Caki2 (cell line): ENCODE results near the gene MARCHF4. TPM values are rescaled to one million over a fixed set of nuclear protein-coding genes. Genes with fewer than 3 reads are reported as not detected.
"Not testable (repeated sequence)": the region's sequence is repeated elsewhere in the genome, so short reads cannot be mapped to it uniquely, and the experiment has no call there.

Source experiments
- DNase-seq: peaks from one replicate; pipeline ENCODE4 v3.0.0-alpha.2; 2015; ENCODE audit warnings: low read depth
- in situ Hi-C: cut with HindIII; loops from 2 replicates; pipeline ENCODE4 v1.10.0; 2016; ENCODE audit warnings: low sequenced_read_pairs, low pct_unique_long_range_greater_than_20kb, mixed read lengths
- total RNA-seq: library from RNA; depleted of rRNA; stranded (reverse); fragments of >200 nt; shearing (Covaris generic); gene quantifications from 2 replicates; pipeline ENCODE4 v1.2.3, GENCODE V29; 2014; ENCODE audit warnings: low replicate concordance

The MARCHF4 gene
- total RNA-seq, 1 experiment from 2014 or later, result not detected

DNA sequence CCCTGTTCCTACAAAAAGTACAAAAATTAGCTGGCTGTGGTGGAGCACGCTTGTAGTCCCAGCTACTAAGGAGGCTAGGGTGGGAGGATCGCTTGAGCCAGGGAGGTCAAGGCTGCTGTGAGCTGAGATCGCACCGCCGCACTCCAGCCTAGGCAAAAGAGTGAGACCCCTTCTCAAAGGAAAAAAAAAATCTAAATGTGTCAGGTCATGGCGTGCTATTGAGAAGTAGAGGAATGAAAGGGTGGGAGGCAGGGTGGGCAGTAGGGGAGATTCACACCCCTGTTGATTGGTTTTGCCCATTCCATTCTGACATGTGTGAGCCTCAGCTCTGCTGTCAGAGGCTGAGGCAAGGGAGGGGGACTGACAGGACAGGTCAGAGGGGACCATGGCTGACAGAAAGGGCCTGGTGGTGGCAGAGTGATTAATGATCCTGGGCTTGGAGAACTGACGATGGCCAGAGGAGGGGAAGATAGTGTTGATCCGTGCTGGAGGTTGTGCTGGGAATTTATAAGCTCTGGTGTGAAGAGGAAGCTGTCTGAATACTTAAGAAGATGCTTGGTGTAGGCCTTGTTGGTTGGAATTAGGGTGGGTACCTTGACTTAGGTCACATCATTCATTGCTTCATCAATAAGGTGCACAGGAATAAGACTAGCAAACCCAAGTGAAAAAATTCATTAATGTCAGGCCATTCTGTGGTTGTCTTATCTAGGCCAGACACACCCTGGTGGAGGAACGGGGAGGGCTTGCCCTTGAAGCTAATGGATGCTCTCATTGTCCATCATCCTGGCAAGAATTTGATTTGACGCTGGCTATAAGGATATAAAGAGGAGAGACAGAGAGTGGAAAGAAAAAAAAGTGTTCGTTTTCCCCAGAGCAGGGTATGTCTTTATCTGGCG lies 20.9 kb upstream of the MARCHF4 start:
- in situ Hi-C loops, result no loop called here
- no peak for DNase-seq

- DNase-seq, result no peak
- in situ Hi-C loops, result no loop called here
Measured at GRCh38 chr2:216392018-216392562, 19.8 kb upstream of the MARCHF4 start.

GRCh38 chr2:216391401-216391800 lies 19.1 kb upstream of the MARCHF4 start:
- in situ Hi-C loops, result no loop called here
- no peak for DNase-seq

DNA sequence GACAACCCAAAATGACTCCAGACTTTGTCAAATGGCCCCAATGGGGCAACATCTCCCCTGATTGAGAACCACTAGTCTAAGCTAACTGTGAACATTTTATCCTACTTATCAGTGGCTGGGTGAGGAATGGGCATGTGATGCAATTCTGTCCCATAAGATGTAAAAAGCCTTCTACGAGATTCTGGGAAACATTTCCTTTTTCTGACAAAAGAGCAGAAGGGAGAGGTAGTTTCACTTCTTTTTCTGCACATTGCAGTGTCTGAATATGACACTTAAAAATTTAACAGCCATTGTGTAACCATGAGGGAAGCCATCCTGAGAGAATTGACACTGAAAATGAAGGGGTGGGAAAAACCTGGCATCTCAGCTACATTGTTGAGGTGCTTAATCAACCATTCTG lies 17.3 kb upstream of the MARCHF4 start:
- in situ Hi-C loops, result no loop called here
- no peak for DNase-seq

GRCh38 chr2:216388046-216388884 lies 16.0 kb upstream of the MARCHF4 start:
- no peak for DNase-seq
- in situ Hi-C loops, result no loop called here

GRCh38 chr2:216387262-216387661 lies 15.0 kb upstream of the MARCHF4 start:
- in situ Hi-C loops, result no loop called here
- DNase-seq, result no peak

GRCh38 chr2:216385478-216385877 lies 13.2 kb upstream of the MARCHF4 start:
- in situ Hi-C loops, result no loop called here
- no peak for DNase-seq

GRCh38 chr2:216384409-216384808 lies 12.1 kb upstream of the MARCHF4 start:
- DNase-seq, in situ Hi-C loops: not testable (repeated sequence)

DNA sequence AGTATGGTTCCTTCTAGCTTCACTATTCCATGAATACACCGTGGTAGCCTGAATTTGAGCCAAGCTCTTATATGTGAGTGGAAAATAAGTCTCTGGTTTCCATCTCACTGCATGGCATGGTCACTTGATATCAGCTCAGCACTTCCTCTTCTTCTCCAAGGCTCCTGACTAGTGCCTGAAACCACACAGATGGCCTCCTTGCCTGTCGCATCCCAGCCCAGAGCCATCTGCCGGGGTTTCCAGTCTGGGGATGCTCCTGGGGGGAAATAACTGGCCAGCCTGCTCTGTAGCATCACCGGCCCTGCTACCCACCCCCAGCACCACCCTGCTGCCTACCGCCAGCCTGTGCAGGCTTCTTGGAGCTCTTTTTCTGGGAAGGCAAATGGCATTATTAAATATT lies 7.7 kb upstream of the MARCHF4 start:
- no peak for DNase-seq

DNA sequence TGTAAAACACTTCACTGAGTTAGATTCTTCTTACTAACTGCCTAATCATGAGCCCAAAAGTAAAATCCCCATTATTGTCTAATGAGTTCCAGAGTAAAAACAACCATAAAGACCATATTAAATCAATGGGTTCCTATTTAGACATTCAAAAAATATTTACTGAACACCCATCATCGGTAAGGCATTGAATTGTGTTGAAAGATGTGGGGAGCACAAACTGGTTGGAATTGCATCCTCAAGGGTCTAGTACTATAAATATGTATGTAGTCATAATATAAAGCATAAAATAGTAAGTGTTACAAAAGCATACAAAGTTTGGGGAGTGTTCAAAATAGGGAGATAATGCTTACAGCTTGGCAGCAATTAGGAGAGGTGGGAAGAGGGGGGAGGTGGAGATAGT lies 3.0 kb upstream of the MARCHF4 start:
- in situ Hi-C loops, result no loop called here

More for the DNA sequence above, 7.7 kb upstream of the MARCHF4 start:
- in situ Hi-C loops, result no loop called here

DNA sequence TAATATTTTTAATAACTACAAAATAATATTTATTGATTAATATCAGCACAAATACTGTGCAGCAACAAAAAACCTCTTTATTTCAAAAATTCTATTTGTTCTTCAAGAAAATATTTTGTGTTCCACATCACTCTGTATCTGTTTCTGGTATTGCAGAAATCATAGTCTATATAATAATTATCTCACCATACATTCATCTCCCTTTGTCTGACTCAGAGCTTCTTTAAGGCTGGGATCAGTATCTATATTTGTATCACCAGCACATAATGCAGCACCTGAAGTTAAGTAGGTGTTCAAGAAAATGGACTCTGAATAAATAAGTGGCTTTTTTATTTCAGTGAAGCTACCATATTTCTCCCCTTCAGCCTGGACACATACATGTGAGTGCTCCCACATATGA lies 1.6 kb upstream of the MARCHF4 start:
- DNase-seq, result no peak
- in situ Hi-C loops, result no loop called here

More for the DNA sequence above, 3.0 kb upstream of the MARCHF4 start:
- DNase-seq, result no peak

DNA sequence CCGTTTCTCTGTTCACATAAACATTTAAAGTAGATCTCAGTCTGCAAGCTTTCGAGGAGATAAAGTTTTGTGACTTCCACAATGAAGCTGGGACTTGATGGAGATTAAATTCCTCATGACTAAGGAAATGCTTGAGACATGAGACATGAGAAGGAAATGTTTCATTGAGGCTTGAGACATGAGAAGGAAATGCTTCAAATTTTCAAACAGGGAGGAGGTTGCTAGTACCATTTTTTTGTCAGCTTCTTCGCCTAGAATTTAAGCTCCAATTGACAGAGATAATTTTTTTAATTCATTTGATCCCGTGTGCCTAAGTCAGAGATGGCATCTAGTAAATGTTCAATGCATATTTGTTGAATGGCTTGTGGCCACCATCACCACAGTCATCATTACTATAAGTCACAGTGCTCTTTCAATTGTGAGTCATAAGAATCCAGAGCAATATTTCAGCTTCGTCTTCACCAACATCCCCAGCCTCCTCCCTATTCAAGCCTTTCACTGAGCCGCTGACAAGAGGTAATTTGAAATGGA lies 543 bp upstream of the MARCHF4 start:
- in situ Hi-C loops, result no loop called here
- peak; percentile 37 for DNase-seq

GRCh38 chr2:216370961-216371712 lies 1.1 kb downstream of the MARCHF4 start:
- DNase-seq, result no peak
- in situ Hi-C loops, result no loop called here

DNA sequence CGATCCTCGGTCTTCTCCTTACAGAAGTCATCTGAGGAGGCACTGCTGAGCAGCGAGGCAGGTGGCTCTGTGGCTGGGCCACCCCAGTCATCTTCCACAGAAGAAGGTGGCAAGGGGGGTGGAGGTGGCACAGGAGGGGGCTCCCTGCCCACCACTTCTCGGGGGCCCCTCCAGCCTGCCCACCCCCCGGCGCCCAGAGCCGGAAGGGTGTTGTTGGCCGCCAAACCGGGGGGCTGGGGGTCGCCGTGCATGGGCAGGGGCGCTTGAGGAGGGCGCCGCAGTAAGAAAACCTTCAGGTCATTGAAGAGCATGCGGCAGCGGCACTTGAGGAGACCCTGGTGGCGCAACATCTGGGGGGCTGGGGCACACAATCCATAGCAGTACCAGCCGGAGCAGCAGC lies 2.5 kb downstream of the MARCHF4 start:
- DNase-seq, result no peak

GRCh38 chr2:216366777-216367471 lies 5.4 kb downstream of the MARCHF4 start:
- in situ Hi-C loops, result no loop called here
- DNase-seq, result no peak

More for the DNA sequence above, 2.5 kb downstream of the MARCHF4 start:
- in situ Hi-C loops, result no loop called here

GRCh38 chr2:216365518-216365917 lies 6.8 kb downstream of the MARCHF4 start:
- in situ Hi-C loops, result no loop called here
- DNase-seq, result no peak

- in situ Hi-C loops, result no loop called here
- DNase-seq, result no peak
Measured at GRCh38 chr2:216363221-216363620, 9.1 kb downstream of the MARCHF4 start.
